Measurements from ENCODE around the gene GRPEL2.
"Not testable (repeated sequence)": the region's sequence is repeated elsewhere in the genome, so short reads cannot be mapped to it uniquely, and the experiment has no call there.

Gene GRPEL2

GRCh38 chr5:149398747-149399266 lies 53.5 kb downstream of the GRPEL2 start:
- not testable (repeated sequence) for DNase-seq (ENCODE audit: low read depth in 2 of 2)

- DNase-seq (ENCODE audit: low read depth in 2 of 2) = no peak
Observed at GRCh38 chr5:149399775-149400174, 54.5 kb downstream of the GRPEL2 start.

- DNase-seq (ENCODE audit: low read depth in 2 of 2) = no peak
Observed at GRCh38 chr5:149400304-149400703, 55.0 kb downstream of the GRPEL2 start.

GRCh38 chr5:149401051-149401450 lies 55.8 kb downstream of the GRPEL2 start:
- no peak for DNase-seq (ENCODE audit: low read depth in 2 of 2)

- no peak for DNase-seq (ENCODE audit: low read depth in 2 of 2)
Observed at GRCh38 chr5:149402291-149402690, 57.0 kb downstream of the GRPEL2 start.
